Activated CD4-positive, CD25-positive, alpha-beta regulatory T cell treated with anti-CD3 and anti-CD28 coated beads, Interleukin-2, amount 50 U/mL, for 72 hours (primary cell): ENCODE data around the gene TAC4.
"Not testable (repeated sequence)": the region's sequence is repeated elsewhere in the genome, so short reads cannot be mapped to it uniquely, and the experiment has no call there.

Experiments
- DNase-seq: peaks from one replicate; pipeline ENCODE4 v3.0.0; 2021

TAC4 gene

DNA sequence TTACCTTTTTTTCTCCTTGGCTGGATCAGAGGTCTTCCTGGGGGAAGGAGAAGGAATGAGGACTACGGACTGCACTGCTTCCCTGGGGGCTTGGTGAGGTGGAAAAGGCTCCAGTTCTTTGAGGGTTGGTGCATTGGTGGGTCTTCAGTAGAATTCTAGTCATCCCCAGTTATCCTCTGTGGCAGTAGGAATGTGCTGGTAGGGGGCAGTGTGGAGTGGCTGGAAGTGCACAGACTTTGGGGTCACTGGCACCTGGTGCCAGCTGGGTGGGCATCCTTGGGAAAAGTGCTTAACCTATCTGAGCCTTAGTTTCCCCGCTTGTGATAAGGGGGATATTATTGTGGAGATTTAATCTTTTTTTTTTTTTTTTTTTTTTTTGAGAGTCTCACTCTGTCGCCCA is 6.3 kb downstream of the TAC4 start:
- DNase-seq, result no peak

- DNase-seq, result no peak
Measured at GRCh38 chr17:49839455-49839854, 8.4 kb downstream of the TAC4 start.

GRCh38 chr17:49836111-49837030 is 11.5 kb downstream of the TAC4 start:
- DNase-seq, result no peak

- DNase-seq, result no peak
Measured at GRCh38 chr17:49835472-49835871, 12.4 kb downstream of the TAC4 start.

DNA sequence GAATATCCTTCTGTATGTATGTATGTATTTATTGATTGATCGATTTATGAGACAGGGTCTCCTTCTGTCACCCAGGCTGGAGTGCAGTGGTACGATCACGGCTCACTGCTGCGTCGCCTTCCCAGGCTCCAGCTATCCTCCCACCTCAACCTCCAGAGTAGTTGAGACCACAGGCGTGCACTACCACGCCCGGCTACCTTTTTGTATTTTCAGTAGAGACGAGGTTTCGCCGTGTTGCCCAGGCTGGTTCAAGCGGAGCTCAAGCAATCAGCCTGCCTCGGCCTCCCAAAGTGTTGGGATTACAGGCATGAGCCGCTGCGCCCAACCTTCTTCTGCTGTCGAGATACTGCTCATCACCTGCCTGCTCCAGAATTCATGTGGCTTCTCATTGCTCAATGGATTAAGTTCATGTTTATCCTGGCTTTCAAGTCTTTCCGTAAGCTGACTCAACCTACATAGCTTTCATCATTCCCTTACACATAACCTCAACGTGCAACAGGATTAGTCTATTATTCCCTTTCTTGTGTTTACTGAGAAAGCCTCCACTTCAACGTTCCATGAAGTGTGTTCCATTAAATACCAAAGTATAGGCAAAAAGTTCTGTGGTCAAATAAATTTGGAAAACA is 13.6 kb downstream of the TAC4 start:
- DNase-seq, result no peak

GRCh38 chr17:49832840-49833599 is 14.8 kb downstream of the TAC4 start:
- DNase-seq, result no peak

DNA sequence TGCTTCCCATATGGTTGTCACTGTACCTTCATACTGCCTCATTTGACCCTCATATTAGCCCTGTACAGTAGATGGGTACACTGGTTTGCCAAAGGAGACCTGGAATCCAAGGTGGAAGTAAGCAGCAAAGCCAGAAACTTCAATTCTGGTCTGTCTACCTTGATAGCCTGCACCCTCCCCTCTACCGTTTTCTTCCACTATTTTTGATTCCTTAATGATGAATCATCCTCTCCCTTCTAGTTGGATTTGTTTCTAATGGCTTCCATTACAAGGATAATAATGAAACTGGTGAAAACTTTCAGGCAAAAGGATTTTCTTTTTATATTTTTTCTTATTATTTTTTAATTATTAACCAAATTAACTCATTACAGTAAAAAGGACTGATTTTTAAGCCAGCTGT is 17.3 kb downstream of the TAC4 start:
- DNase-seq, result no peak

GRCh38 chr17:49829026-49829425 is 18.8 kb downstream of the TAC4 start:
- no peak for DNase-seq

- DNase-seq, result not testable (repeated sequence)
Measured at GRCh38 chr17:49828325-49828724, 19.5 kb downstream of the TAC4 start.

- no peak for DNase-seq
Measured at GRCh38 chr17:49825645-49826044, 22.2 kb downstream of the TAC4 start.

DNA sequence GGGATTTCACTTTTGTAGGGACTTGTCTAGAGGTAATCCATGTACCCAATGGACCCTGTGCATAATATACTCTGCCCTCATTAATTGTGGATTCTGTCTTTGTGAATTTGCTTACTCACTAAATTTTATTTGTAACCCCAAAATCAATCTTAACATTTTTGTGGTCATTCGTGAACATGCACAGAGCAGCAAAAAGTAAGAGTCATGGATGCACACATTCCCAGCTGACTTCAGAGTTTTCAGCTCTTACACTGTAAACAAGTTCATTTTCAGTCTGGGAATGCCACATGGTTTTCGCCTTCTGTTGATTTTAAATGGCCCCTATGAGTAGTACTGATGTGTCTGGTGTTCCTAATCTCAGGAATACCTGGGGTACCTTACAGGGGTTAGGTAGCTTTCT is 24.3 kb downstream of the TAC4 start:
- DNase-seq, result no peak

DNA sequence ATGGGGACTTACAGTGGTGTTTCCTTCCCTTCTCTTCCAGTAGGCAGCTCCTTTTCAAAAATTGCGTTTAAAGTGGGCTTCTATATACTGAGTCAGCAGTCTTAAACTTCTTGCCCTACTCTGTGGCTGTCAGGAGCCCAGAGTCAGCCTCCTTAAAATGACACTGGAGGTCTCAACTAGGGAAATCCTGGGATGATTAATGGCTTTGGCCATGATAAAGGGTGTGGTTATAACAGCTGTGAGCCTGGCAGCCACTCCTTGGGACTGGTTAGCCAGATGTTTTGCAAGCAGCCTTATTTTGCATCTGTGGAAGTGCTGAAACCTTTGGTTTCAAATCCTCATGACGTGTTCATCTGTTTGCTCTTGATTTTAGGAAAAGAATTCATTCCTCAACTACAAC is 25.0 kb downstream of the TAC4 start:
- DNase-seq, result no peak

- no peak for DNase-seq
Measured at GRCh38 chr17:49821916-49822315, 26.0 kb downstream of the TAC4 start.

DNA sequence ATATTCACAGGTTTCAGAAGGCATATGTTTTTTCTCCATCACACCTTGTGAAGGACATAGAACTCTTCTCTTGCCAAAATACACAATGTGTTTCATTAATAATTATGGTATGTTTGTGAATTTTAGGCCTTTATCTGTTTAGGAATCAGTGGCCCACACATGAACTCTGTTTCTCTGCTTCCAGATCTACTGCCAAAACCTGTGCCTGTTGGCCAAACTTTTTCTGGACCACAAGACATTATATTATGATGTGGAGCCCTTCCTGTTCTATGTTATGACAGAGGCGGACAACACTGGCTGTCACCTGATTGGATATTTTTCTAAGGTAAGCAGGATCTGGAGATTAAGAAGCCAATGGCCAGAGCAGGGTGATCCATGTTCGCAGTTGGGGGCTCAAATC is 26.4 kb downstream of the TAC4 start:
- no peak for DNase-seq

DNA sequence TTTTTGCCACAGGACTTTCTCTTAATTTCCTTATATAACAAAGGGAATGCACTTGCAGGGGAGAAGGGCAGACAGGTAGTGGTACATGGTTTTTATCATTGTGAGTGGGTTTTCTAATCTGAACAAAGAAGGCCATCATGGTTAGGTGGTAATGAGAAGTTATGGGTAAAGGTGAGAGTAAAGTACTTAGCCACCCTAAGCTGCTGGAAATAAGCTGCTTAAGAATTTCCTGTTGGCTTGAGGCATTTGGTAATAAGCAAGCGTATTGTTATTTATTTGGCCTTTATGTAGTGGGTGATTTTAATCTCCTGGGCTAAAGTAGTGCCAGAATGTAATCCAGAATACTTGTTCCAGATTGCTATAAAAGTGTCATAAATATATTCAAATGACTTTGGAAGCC is 27.1 kb downstream of the TAC4 start:
- DNase-seq, result no peak

DNA sequence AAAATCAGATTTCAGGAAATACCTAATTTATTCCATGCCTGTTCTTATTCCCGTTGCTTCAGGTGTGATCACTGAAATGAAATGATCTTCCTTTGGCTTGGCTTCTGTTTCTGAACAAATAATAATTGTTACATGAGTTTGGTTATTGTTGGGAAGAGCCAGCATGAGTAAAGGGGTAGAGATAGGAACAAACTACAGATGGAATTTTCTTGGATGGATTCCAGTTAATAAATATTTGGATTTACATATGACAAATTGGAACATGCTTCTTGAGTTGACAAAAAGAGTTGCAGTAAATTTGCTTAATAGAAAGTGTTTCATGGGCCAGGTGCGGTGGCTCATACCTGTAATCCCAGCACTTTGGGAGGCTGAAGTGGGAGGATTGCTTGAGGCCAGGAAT is 28.2 kb downstream of the TAC4 start:
- DNase-seq, result no peak

DNA sequence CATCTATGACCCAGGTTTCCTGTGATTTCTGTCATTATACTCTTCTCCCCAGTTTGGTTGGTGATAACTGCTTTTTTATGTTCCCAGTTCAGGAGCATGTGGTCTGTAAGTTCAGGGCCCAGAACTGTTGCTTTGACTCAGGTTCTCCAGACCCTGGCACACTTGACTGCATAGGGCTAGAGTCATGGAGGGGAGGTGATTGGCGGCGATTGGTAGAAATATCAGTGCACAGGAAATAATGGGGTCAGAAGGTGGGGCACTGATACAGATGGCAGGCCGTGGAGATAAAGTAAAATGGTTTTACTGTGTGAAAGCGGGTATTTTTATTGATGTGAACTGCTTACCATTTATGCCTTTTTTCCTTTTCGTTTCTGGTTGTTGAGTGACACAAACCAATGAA is 28.7 kb downstream of the TAC4 start:
- no peak for DNase-seq

- DNase-seq, result no peak
Measured at GRCh38 chr17:49817993-49818392, 29.9 kb downstream of the TAC4 start.

DNA sequence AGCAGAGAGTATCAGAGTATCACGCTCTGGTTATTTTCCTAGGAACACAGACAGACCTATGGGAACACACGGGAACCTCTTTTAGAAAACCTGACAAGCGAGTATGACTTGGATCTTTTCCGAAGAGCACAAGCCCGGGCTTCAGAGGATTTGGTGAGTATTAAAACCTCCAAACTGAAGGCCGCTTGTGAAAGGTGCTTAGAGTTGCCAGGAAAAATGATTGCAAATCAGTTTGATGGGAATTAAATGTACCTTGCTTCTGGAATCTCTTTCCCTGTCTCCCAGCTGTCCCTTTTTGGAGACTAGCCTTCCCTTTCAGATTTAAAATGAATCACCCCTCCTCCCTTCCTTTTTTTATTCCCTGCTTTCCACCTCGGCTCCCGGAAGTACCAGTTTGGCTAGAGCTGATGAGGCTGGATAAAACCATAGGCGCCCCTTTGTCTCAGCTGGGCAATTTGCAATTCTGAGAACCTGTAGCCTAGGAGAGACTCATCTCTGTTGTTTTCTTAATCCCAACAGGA is 32.0 kb downstream of the TAC4 start:
- no peak for DNase-seq

GRCh38 chr17:49814781-49815529 is 32.9 kb downstream of the TAC4 start:
- DNase-seq, result no peak

- no peak for DNase-seq
Measured at GRCh38 chr17:49809056-49809455, 38.8 kb downstream of the TAC4 start.

DNA sequence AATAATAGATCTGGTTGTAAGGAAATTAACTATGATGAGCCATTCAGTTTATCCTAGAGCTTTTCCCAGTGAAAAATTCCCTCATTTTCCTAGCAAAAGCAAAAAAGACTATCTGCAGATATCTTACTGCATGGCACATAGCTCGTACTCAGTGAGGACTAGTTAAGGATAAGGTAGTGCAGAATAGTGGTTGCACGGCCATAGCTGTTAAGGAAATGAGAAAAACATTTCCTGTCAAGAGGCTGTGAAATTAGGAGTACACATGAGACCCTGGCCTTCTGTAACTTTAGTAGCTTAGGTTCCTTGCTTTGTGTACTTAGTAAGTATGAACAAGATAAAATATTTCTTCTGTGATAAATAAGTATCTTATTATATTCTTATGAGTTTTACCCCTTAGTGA is 49.1 kb downstream of the TAC4 start:
- DNase-seq, result no peak

DNA sequence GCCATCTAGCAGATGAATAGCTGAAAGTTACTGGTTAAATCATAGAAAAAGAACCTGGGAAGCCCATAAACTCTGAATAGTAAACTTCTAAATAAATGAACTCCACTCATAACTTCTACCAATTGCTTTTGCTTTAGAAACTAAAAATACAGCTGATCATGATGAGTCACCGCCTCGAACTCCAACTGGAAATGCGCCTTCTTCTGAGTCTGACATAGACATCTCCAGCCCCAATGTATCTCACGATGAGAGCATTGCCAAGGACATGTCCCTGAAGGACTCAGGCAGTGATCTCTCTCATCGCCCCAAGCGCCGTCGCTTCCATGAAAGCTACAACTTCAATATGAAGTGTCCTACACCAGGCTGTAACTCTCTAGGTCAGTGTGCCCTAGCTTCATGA is 49.7 kb downstream of the TAC4 start:
- DNase-seq, result no peak
